GM18520 (cell line): Measurements from ENCODE around the gene NHERF2.

Experiments
- ATAC-seq: cut with Tn5 transposase; IDR thresholded peaks from one replicate; pipeline ENCODE4 v1.9.1; 2021; ENCODE audit not compliant: unreplicated experiment

NHERF2 gene

GRCh38 chr16:2026461-2027023 lies at the start of gene NHERF2:
Gene NHERF2 (plus strand): TSS chr16:2026902. CDS start chr16:2027006, 104 bp downstream.
- ATAC-seq, result no peak

GRCh38 chr16:1976951-1977874 lies 49.5 kb upstream of the NHERF2 start:
- ATAC-seq, result no peak

- no peak for ATAC-seq
Observed at GRCh38 chr16:1977875-1978268, 48.8 kb upstream of the NHERF2 start.

GRCh38 chr16:1978476-1979120 lies 48.1 kb upstream of the NHERF2 start:
- no peak for ATAC-seq

- no peak for ATAC-seq
Observed at GRCh38 chr16:1979271-1980029, 47.3 kb upstream of the NHERF2 start.

- ATAC-seq, result no peak
Observed at GRCh38 chr16:1980030-1980769, 46.5 kb upstream of the NHERF2 start.

GRCh38 chr16:1980770-1981087 lies 46.0 kb upstream of the NHERF2 start:
- ATAC-seq, result no peak

- ATAC-seq, result no peak
Observed at GRCh38 chr16:1981398-1981836, 45.3 kb upstream of the NHERF2 start, which contains the start of gene NOXO1. Gene NOXO1 (minus strand): TSS chr16:1981469. CDS start chr16:1981179, 290 bp downstream.

- ATAC-seq, result no peak
Observed at GRCh38 chr16:1982013-1982433, 44.7 kb upstream of the NHERF2 start.

- no peak for ATAC-seq
Observed at GRCh38 chr16:1982991-1983543, 43.6 kb upstream of the NHERF2 start.

- peak; percentile 75 for ATAC-seq
Observed at GRCh38 chr16:1983544-1984346, 43.0 kb upstream of the NHERF2 start, which contains the start of gene GFER. Gene GFER (plus strand): TSS chr16:1984193. CDS start chr16:1984219, 26 bp downstream.

GRCh38 chr16:1984347-1985225 lies 42.1 kb upstream of the NHERF2 start:
- peak; percentile 1 for ATAC-seq

GRCh38 chr16:1985466-1986150 lies 41.1 kb upstream of the NHERF2 start:
- ATAC-seq, result no peak

- ATAC-seq, result no peak
Observed at GRCh38 chr16:1987198-1987597, 39.5 kb upstream of the NHERF2 start.

- no peak for ATAC-seq
Observed at GRCh38 chr16:1989209-1990100, 37.2 kb upstream of the NHERF2 start, which contains the start of gene SYNGR3. Gene SYNGR3 (plus strand): TSS chr16:1989970. CDS start chr16:1990103, 133 bp downstream.

GRCh38 chr16:1990101-1990350 lies 36.7 kb upstream of the NHERF2 start:
- no peak for ATAC-seq
